Left ventricle myocardium inferior (tissue), 1 donor: ENCODE data around the gene MYBPHL. TPM values are rescaled to one million over a fixed set of nuclear protein-coding genes. Genes with fewer than 3 reads are reported as not detected.

Source experiments
- DNase-seq: peaks from one replicate; pipeline ENCODE4 v3.0.0-alpha.2; 2020
- H3K27ac ChIP-seq: fragments of 200-600 bp; replicated peaks from 2 replicates; pipeline ENCODE4 v1.8.0; 2021
- H3K27me3 ChIP-seq: fragments of 200-600 bp; 2 replicates; pipeline ENCODE4 v1.8.0; 2021; ENCODE audit warnings: low read depth
- H3K36me3 ChIP-seq: fragments of 200-600 bp; 2 replicates; pipeline ENCODE4 v1.8.0; 2021
- H3K4me1 ChIP-seq: fragments of 200-600 bp; 2 replicates; pipeline ENCODE4 v1.8.0; 2021
- H3K4me3 ChIP-seq: fragments of 200-600 bp; 2 replicates; pipeline ENCODE4 v1.8.0; 2021; ENCODE audit warnings: mild to moderate bottlenecking, moderate library complexity
- H3K9me3 ChIP-seq: fragments of 200-600 bp; replicated peaks from 2 replicates; pipeline ENCODE4 v1.8.0; 2021
- intact Hi-C: fragments of 100-400 bp; cut with micrococcal nuclease; formaldehyde crosslinking; loops from one replicate; pipeline ENCODE4 v1.11.0; 2022
- total RNA-seq: library from RNA; stranded (reverse); fragmentation: NEBNext Ultra II Directional; extraction: Animal tissue kit (Norgen Biotek cat#: 25700); gene quantifications from one replicate; pipeline ENCODE4 v1.2.1, GENCODE V29; 2021
- TF ChIP-seq, protein P1 (sequence below): fragments of 200-600 bp; IDR thresholded peaks from 2 replicates; pipeline ENCODE4 v1.8.0; 2021; ENCODE audit warnings: antibody characterized with exemption, mild to moderate bottlenecking, borderline replicate concordance
- donor health status: DM: no; HTN: yes; CAD: no; lungs with severe emphysema.

The MYBPHL gene
- total RNA-seq, 1 donor from 2014 or later: 0.22 TPM

DNA sequence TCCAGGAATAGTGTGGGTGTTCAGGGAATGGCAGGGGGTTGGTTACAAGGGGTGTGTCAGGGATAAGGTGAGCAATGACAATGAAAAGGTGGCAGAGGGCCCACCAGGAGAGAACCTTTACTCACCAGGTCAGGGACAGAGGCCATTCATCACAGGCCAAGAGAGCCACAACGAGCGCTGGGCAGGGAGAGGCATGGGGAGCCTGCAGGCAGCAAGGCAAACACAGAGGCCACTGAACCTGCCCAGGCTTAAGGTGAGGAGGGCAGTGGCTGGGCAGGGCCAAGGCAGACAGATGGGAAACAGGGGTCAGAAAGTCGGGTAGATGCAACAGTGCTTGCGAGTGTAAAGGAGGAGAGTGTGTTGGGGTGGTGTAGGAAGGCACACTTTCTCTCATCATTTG is 28.3 kb upstream of the MYBPHL start:
- no peaks in the 10 kb centered on the region for H3K27me3 ChIP-seq
- H3K4me1 ChIP-seq: no peaks in the 10 kb centered on the region
- H3K4me3 ChIP-seq: no peak overlapping the region
- intact Hi-C loops: no loop called here
- H3K9me3 ChIP-seq: peaks cover 30% of the 10 kb centered on the region
- TF ChIP-seq, protein P1, sequence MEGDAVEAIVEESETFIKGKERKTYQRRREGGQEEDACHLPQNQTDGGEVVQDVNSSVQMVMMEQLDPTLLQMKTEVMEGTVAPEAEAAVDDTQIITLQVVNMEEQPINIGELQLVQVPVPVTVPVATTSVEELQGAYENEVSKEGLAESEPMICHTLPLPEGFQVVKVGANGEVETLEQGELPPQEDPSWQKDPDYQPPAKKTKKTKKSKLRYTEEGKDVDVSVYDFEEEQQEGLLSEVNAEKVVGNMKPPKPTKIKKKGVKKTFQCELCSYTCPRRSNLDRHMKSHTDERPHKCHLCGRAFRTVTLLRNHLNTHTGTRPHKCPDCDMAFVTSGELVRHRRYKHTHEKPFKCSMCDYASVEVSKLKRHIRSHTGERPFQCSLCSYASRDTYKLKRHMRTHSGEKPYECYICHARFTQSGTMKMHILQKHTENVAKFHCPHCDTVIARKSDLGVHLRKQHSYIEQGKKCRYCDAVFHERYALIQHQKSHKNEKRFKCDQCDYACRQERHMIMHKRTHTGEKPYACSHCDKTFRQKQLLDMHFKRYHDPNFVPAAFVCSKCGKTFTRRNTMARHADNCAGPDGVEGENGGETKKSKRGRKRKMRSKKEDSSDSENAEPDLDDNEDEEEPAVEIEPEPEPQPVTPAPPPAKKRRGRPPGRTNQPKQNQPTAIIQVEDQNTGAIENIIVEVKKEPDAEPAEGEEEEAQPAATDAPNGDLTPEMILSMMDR: no peak
- H3K36me3 ChIP-seq: peaks cover 92% of the 10 kb centered on the region
- no peak for DNase-seq
- H3K27ac ChIP-seq: no peak overlapping the region

- Histone ChIP-seq H3K36me3 (peaks cover 97% of the 10 kb centered on the region), H3K4me1 (no peaks in the 10 kb centered on the region), H3K9me3 (peaks cover 31% of the 10 kb centered on the region), H3K27ac (no peak overlapping the region), H3K27me3 (no peaks in the 10 kb centered on the region), H3K4me3 (no peak overlapping the region)
- TF ChIP-seq, protein P1: no peak
- intact Hi-C loops: no loop called here
- no peak for DNase-seq
These were observed 24.3 kb upstream of the MYBPHL start for GRCh38 chr1:109331113-109331512.

GRCh38 chr1:109327285-109327684 is 20.5 kb upstream of the MYBPHL start:
- no peak overlapping the region for H3K4me3 ChIP-seq
- peaks cover 96% of the 10 kb centered on the region for H3K36me3 ChIP-seq
- intact Hi-C loops: no loop called here
- peaks cover 23% of the 10 kb centered on the region for H3K9me3 ChIP-seq
- no peak overlapping the region for H3K27ac ChIP-seq
- no peak for DNase-seq
- H3K27me3 ChIP-seq: no peaks in the 10 kb centered on the region
- TF ChIP-seq, protein P1: no peak
- H3K4me1 ChIP-seq: no peaks in the 10 kb centered on the region

DNA sequence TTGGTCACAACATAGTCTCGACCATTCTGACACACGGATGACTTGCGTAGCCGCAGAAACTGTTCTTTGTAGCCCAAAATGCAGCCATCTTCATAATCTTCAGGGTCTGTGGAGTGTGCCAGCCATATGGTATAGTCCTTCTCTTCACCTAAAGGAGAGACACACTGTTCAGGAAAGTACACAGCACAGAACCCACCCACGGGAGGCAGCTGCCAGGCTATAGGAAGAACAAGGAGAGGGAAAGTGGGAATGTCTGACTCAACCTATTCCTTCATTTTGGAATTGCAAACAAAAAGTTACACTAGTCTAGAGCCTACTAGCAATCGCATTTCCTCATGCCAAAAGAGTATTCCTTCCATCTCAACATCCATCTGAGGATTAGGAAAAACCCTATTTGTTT is 16.2 kb upstream of the MYBPHL start:
- Histone ChIP-seq H3K36me3 (peaks cover 96% of the 10 kb centered on the region), H3K4me3 (no peak overlapping the region), H3K4me1 (no peaks in the 10 kb centered on the region), H3K27ac (no peak overlapping the region), H3K27me3 (no peaks in the 10 kb centered on the region), H3K9me3 (no peaks in the 10 kb centered on the region)
- intact Hi-C loops: no loop called here
- DNase-seq: no peak
- TF ChIP-seq, protein P1: no peak

GRCh38 chr1:109319114-109319513 is 12.3 kb upstream of the MYBPHL start:
- no peaks in the 10 kb centered on the region for H3K9me3 ChIP-seq
- H3K27ac ChIP-seq: no peak overlapping the region
- H3K27me3 ChIP-seq: no peaks in the 10 kb centered on the region
- DNase-seq: no peak
- TF ChIP-seq, protein P1: no peak
- no peaks in the 10 kb centered on the region for H3K4me1 ChIP-seq
- H3K36me3 ChIP-seq: peaks cover 99% of the 10 kb centered on the region
- intact Hi-C loops: no loop called here
- H3K4me3 ChIP-seq: no peak overlapping the region

DNA sequence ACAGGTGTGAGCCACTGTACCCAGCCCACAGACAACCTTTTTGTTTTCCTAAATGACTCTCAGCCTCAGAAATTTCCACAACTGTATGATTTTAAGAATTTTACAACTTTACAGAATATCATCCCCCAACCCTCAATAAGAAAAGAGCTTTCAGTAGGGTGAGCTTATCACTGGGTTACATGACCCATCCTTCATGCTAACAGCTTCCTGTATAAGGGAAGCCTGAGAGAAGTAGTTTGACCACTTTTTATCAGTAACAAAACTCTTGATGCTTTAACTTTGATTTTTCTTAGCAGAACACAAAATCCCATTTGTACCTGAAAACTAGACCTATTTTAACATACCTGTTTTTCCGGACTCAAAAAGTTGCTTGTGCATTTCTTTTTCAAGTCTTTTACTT is 9.7 kb upstream of the MYBPHL start:
- no peak for DNase-seq
- no peaks in the 10 kb centered on the region for H3K27me3 ChIP-seq
- H3K4me3 ChIP-seq: no peak overlapping the region
- H3K36me3 ChIP-seq: peaks cover 97% of the 10 kb centered on the region
- TF ChIP-seq, protein P1: no peak
- intact Hi-C loops: no loop called here
- H3K9me3 ChIP-seq: no peaks in the 10 kb centered on the region
- no peak overlapping the region for H3K27ac ChIP-seq
- H3K4me1 ChIP-seq: no peaks in the 10 kb centered on the region
